SK-N-MC (cell line): ENCODE data around the gene C10orf88.

Experiments
- DNase-seq: peaks from one replicate; pipeline ENCODE4 v3.0.0-alpha.2; 2011; ENCODE audit warnings: low read depth, low spot score
- H3K27ac ChIP-seq: fragments of 200-600 bp; sonication (generic); 2 replicates; pipeline ENCODE4 v1.5.1; 2016; ENCODE audit warnings: mixed run types
- H3K36me3 ChIP-seq: fragments of 200-600 bp; sonication (generic); 2 replicates; pipeline ENCODE4 v1.6.1; 2017; ENCODE audit warnings: antibody characterized with exemption, low read length, mixed read lengths; ENCODE audit not compliant: insufficient read depth
- H3K4me3 ChIP-seq: fragments of 200-600 bp; sonication (generic); 2 replicates; pipeline ENCODE4 v1.5.1; 2016
- H3K9ac ChIP-seq: fragments of 200-600 bp; sonication (generic); 2 replicates; pipeline ENCODE4 v1.8.0; 2017; ENCODE audit warnings: mixed run types, mixed read lengths; ENCODE audit not compliant: insufficient read length
- H3K9me3 ChIP-seq: fragments of 200-600 bp; sonication (generic); 2 replicates; pipeline ENCODE4 v1.6.1; 2017; ENCODE audit warnings: low read depth, mild to moderate bottlenecking, antibody characterized with exemption, low read length, moderate library complexity, mixed read lengths
- EZH2 ChIP-seq: fragments of 200-600 bp; sonication (generic); IDR thresholded peaks from one replicate; pipeline ENCODE4 v1.6.1; 2017; ENCODE audit warnings: antibody characterized with exemption
- FOXP2 ChIP-seq: optimal IDR thresholded peaks from 2 replicates; pipeline ENCODE3; 2011; ENCODE audit warnings: mild to moderate bottlenecking, moderate library complexity; ENCODE audit not compliant: insufficient read depth; ENCODE audit errors: extremely low read length, control extremely low read depth
- POLR2AphosphoS5 ChIP-seq: IDR thresholded peaks from 2 replicates; pipeline ENCODE4 v1.6.1; 2012; ENCODE audit warnings: mild to moderate bottlenecking, low read depth, low read length, borderline replicate concordance

The C10orf88 gene

DNA sequence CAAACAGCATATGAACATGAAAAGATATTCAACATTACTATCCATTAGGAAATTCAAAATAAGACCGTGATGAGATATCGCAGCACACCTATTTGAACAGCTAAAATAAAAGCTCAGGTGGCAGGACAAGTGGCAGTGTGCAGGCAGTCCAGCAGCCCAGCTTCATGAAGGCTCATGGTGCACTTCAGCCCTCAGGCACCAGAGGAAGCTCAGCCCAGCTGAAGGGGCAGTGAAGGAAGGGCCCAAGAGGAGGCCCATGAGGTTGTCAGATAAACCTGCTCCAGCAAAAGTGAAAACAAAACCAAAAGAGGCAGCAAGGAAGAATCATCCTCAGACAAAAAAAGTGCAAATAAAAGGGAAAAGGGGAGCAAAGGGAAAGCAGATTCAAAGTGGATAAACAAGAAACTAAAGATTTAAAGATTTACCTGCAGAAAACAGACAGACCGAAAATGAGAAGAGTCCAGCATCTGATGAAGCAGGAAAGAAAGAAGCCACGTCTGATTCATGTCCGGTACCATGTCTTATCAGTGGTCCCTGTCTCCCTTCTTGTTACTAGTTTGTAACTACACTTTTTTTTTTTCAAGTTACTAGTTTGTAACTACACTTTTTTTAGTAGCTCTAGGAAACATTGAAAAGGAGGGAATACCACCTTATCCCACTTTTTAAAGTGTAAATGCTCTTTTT, 59.6 kb downstream of the C10orf88 start:
- no peak overlapping the region for H3K27ac ChIP-seq
- DNase-seq, result no peak
- no peaks in the 10 kb centered on the region for H3K36me3 ChIP-seq
- H3K9me3 ChIP-seq, result no peaks in the 10 kb centered on the region
- H3K9ac ChIP-seq, result no peak overlapping the region
- TF ChIP-seq EZH2 (no peak), POLR2AphosphoS5 (no peak), FOXP2 (no peak)
- H3K4me3 ChIP-seq, result no peak overlapping the region

DNA sequence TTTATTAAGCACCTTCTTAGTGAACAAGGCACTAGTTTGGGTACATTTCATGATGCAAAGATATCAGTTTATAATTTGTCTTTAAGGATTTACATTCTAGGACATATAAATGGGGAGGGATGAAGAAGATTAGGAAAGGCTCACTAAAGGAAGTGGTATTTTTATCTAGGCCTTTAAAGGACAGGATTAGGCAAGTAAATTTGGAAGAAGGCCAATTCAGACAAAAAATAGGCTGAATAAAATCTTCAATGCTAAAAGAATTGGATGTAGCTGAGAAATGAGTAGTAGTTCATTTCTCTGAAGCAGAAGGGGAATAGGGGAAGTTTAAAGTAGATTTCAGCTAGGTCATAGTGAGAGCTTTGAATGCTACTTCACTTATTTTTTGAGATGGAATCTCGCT, 69.9 kb downstream of the C10orf88 start:
- no peak overlapping the region for H3K4me3 ChIP-seq
- H3K27ac ChIP-seq, result no peak overlapping the region
- H3K36me3 ChIP-seq, result no peaks in the 10 kb centered on the region
- TF ChIP-seq POLR2AphosphoS5, result no peak
- no peak for TF ChIP-seq FOXP2
- TF ChIP-seq EZH2, result no peak
- no peak overlapping the region for H3K9ac ChIP-seq
- H3K9me3 ChIP-seq, result no peaks in the 10 kb centered on the region
- no peak for DNase-seq

DNA sequence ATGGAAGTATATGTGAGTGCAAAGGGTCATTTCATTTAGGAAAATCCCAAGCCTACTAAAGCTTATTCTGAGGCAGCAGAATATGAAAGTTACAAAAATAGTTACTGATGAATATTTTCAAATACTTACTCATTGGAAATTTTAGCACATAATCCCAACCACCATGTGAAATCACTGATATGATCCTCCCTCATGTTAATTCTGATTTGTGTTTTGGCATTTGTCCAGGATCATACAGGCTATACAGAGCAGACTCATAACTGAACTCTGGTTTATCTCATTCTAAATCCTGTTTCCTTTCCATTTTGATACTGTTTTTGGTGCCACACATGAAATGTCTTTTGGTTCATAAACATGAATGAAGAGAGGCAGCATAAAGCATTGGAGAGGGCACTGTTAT, 71.3 kb downstream of the C10orf88 start:
- no peak overlapping the region for H3K27ac ChIP-seq
- no peak for DNase-seq
- no peak overlapping the region for H3K4me3 ChIP-seq
- H3K9ac ChIP-seq, result no peak overlapping the region
- TF ChIP-seq POLR2AphosphoS5 (no peak), FOXP2 (no peak), EZH2 (no peak)
- H3K9me3 ChIP-seq, result no peaks in the 10 kb centered on the region
- H3K36me3 ChIP-seq, result peaks cover 2% of the 10 kb centered on the region; the same call in 1 of the 2 replicates
